GDM1 (cell line): ENCODE measurements around the gene C1QTNF12.

ENCODE experiments used
- DNase-seq: peaks from one replicate; lab custom pipeline; 2025; lab: John Stamatoyannopoulos, UW

Gene C1QTNF12

DNA sequence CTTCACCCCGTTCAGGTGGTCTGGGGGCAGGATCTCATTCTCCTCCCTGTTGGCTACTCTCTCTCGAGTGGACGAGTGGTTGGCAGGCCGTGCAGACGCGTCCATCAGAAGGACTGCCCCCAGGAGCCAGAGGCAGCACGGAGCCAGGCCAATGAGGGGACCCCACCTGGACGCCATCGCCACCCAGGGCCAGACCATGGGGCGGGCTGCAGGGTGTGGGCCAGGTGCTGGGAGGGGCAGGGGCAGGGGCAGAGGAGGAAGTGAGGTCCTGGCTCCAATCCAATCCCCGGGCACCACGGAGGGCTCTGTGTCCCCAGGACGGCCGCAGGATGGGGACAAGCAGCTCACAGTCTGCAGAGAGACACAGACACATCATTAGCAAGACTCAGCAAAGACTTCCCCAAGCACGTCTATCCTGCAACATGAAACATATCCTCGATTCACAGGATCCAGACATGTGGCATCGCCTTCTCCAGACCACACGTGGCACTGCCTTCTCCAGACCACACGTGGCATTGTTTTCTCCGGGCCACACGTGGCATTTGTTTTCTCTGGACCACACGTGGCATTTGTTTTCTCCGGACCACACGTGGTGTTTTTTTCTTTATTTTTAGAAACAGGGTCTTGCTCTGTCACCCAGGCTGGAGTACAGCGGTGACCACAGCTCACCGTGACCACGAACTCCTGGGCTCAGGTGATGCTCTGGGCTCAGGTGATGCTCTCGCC lies 17.8 kb downstream of the C1QTNF12 start:
- no peak for DNase-seq

DNA sequence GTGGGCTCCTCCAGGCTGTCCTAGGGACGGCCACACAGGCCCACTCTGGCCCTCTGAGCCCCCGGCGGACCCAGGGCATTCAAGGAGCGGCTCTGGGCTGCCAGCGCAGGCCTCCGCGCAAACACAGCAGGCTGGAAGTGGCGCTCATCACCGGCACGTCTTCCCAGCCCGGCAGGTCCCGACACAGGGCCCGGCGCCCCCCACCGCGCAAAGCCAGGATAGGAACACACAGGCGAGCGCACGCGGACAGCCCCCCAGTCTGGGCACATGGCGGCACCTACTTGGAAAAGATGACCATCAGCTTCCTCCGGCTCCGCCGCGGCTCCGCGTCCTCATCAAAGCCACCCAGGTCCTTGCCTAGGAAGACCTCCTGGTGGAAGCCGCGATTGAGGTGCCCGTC lies 18.3 kb downstream of the C1QTNF12 start:
- no peak for DNase-seq

DNA sequence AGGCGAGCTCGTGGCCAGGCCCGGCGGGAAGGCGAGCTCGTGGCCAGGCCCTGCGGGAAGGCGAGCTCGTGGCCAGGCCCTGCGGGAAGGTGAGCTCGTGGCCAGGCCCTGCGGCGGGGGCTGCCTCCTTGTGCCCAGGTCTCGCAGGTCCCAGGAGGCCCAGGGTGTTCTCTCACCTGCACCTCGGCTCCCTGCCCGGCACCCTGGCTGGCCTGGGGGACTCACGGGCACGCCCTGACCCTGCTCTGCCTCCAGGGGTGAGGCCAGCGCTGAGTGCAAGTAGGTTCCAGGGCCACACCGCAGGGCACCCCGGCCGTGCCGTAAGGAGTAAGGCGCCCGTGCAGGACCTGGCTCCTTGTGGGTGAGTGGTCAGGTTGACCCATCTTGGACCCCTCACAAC lies 19.1 kb downstream of the C1QTNF12 start:
- DNase-seq = no peak

DNA sequence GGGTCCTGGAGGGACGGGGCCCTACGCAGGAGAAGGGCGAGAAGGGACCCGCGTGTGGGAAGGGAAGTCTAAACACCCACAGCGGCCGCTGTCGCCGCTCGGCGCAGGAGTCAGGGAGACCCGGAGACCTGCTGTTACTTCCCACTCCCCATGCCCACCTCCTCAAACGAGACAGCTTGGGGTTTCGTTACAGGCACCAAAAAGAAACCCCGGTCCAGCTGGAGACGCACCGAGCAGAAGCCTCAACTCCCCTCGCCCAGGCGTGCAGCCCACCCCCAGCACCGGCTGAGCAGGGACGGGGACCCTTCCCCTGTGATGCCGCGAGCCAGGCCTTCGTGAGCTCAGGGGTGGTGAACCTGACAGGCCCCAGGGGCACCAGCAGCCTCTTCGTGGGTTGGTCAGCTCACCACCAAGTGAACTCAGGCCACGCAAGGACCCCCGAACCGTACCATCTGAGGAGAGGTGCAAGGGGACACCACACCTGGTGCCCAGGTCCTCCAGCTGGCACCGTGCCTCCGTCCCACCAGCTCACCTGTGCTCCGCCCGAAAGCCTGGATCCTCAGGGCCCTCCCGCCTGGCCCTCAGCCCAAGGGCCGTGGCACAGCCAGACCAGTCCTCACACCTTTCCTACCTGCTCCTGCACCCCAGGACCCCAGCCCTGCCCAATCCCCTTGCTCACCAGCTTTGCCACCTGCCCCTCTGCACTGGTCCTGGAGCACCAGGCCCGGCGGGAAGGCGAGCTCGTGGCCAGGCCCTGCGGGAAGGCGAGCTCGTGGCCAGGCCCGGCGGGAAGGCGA lies 19.8 kb downstream of the C1QTNF12 start:
- DNase-seq = no peak

DNA sequence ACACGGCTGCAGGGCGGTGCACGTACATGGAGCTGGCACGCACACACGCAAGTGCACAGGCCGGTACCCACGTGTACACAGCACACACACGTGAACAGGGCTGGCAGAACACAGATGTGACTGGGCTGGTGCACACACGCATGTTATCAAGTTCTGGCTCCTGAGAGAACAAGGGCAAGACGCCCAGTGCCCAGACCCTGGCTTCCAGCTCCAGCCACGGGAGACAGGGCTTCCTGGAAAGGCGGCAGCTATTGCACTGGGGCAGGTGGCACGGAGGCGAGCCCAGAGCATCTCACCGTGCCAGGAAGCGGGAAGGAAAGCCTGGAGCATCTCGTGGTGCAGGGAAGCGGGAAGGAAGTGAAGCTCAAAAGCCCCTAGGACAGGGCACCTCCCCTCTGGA lies 20.6 kb downstream of the C1QTNF12 start:
- no peak for DNase-seq

DNA sequence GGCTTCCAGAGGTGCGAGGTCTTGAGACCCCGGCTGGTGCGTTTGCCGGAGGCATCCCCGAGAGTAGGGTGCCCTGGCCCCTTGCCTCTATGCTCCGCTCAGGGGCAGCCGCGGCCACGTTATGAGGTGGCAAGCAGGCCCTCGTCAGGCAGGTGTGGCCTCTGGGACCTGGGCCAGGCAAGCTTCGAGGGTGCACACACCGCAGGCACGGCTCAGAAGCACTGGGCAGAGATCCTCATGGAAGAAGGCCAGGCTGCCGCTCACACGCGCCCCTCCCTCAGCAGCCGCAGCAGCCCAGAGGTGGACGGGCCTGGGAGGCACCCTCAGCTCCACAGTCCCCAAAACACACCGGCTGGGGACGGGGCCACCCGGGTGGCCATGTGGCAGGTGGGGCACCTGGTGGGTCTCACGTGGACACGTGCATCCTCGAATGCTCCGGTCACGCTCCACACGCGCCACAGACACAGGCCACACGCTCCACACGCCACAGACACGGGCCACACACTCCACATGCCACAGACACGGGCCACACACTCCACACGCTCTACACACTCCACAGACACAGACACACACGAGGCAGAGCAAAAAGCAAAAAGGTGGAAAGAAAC lies 21.2 kb downstream of the C1QTNF12 start:
- DNase-seq = no peak

DNA sequence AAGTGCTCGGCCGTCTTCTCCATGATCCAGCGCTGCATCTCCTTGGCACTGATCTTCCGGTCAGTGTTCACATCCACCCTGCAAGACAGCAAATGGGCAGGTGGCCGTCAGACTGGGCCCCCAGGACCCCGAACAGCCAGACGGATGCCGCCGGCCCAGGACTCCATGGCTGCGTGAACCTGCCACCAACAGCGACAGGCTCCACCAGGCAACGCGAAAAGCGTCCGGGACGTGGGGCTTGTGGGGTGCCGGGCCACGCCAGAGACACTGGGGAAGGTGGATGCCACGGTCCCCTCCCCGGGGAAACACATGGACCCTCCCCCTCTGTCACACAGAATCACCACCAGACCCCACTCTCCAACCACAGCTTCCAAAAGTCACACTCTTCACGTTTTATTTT lies 22.6 kb downstream of the C1QTNF12 start:
- no peak for DNase-seq

DNA sequence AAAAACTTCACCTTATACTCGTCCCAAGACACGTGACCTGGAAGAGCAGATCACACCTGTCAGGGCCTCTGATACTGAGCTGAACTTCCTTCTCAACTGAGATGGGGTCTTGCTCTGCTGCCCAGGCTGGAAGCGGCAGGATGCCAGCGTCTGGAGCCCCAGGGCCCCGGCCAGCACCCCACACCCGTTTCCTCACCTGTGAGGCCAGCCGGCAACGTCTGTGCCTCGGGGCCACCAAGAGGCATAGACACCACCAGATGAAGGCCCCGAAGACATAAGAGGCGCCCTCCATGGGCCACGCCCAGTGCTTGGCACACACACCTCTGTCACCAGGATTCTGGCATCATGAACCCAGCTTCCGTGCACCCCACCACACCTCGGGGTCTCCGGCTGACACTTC lies 23.2 kb downstream of the C1QTNF12 start:
- no peak for DNase-seq

DNA sequence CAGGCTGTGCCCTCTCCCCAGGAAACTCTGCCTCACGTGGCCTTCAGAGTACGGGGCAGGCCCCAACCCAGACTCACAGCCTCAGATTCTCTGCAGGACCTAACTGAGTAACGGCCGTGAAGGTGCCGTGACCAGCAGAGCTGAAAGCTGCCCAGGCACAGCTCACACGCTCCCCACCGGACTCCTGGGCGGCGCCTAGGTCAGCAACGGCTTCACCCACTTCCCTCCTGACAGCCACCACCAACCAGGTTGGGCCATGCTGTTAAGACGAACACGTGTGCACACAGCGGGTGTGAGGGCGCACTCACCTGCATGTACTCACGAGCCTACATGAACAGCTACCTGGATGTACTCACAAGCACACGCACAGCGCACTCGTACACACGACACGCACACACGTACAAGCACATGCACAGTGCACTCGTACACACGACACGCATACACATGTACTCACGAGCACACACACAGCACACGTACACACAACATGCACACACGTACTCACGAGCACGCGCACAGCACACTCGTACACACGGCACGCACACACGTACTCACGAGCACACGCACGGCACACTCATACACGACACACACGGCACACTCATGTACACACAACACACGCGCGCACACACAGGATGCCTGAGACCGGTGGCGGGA lies 23.8 kb downstream of the C1QTNF12 start:
- no peak for DNase-seq

DNA sequence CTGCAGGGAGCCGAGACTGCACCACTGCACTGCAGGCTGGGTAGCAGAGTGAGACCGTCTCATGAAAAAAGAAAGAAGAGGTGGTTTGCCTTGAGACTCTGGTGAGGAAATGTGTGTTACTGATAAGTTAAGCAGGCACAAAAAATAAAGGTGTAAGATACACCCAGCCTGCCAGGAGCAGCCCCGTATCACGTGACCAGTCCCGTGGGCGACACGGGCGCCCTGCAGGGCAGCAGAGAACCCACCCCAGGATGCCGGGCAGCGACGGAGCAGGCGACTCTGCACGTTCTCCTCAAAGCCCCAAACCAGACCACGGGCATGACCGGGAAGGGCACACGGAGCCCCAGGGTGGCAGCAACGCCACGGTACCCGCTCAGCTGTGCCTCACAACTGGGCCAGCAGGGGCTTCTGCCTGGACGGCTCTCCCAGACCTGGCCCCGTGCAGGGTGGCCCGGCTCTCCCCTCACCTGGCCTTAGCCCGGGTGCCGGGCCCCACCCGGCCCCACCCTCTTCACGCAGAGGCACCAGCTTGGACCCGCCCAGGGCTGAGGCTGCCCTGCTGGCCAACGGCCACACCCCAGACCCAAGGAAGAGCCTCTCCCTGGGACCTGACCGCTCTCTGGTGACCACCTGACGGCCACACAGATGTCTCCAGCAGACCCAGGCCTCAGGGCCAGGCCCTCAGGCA lies 24.5 kb downstream of the C1QTNF12 start:
- no peak for DNase-seq

DNA sequence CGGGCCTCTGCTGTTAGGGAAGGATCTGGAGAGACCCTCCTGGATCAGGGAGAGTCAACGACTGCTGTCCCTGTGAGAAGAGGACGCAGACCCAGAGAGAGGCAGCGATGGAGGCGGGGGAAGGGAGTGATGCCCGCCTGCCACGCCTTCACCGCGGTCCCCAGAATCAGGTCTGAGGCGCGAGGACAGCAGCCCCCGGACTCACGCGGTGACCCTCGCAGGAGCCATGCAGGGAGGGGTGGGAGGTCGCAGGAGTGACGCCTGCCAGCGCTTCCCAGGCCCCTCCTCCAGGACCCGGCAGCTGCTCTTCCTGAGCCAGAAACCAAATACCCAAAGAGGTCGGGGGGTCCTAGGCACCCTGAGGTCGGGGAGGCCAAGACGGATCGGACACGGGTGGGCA lies 26.3 kb downstream of the C1QTNF12 start:
- no peak for DNase-seq

DNA sequence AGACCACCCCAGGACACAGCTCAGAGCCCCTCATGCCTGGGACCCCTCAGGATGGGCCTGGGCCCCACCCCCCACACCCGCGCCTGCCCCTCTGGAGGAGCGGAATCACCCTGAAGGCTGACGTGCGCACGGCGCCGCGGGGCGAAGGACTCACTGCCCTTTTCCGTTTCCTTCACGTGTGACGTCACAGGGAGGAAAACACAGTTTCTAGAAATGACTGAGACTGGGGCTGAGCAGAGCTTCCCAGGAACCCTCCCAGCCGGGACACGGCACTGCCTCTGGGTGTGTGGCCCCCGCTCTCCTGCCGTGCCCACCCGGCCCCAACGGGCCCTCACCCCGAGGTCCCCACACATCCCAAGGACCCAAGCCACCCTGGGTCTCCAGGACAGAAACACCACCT lies 27.2 kb downstream of the C1QTNF12 start:
- DNase-seq = no peak

DNA sequence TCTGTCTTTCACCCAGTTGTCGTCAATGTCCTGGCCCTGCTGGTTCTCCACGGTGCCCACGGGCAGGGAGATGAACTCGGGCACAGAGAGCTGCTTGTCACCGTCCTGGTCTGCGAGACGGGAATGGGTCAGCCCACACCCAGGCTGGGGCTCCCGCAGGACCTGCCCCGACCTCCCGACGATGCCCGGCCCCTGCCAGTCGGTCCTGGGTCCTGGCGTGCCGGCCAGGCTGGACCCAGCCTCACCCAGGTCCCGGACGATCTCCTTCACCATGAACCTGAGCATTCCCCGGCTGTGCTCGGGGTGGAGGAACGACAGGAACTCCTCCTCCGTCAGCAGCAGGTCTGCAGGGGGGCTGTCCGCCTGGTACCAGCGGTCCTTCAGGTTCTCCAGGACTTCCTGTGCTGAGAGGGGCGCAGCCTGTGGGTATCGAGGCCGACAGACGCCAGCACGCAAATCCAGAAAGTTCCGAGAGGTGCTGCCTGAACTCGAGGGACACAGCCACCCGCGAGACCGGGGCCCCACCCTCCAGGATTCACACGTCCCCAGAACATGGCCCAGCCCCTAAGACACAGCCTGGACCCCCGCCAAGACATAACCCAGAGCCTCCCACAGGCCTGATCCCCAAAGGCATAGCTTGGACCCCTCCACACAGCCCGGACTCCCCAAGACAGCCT lies 27.9 kb downstream of the C1QTNF12 start:
- no peak for DNase-seq

DNA sequence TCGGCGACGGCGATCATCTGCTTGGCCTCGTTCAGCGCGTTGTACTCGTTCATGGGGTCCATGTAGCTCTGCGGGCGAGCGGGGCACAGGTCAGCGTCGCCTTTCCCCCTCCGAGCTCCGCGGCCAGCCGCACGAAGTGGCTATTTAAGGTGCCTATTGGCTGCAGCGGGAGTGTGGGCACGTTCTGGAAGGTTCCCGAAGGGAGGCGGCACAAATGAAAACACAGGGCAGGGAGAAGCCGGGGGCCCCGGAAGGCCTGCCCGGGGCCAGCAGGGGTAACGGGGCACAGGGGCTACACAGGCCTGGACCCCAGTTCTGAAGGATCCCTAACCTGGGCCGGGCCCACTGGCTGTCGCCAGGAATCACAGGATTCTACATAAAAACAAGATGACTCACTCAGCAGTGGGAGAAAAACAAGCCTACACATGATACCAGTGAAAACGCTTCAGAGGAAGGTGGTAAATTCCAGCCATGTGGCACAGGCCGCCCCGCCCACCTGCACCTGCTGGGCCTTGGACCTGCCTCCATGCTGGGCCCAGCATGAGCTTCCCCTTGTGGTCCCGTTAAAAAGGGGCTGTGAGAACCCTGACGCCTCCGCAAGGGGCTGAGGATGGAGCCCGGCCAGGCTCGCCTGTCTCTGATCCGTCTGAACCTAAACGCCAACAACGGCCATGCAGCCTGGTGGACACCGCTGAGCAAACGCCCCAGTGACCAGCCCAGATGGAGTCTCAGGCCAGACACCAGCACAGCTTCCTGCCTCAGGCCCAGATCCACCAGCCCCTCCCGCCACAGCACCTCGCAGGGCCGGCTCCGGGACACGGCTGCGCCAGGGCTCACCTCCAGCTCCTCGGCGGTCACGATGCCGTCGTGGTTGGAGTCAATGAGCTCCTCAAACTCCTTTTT lies 28.6 kb downstream of the C1QTNF12 start:
- no peak for DNase-seq

DNA sequence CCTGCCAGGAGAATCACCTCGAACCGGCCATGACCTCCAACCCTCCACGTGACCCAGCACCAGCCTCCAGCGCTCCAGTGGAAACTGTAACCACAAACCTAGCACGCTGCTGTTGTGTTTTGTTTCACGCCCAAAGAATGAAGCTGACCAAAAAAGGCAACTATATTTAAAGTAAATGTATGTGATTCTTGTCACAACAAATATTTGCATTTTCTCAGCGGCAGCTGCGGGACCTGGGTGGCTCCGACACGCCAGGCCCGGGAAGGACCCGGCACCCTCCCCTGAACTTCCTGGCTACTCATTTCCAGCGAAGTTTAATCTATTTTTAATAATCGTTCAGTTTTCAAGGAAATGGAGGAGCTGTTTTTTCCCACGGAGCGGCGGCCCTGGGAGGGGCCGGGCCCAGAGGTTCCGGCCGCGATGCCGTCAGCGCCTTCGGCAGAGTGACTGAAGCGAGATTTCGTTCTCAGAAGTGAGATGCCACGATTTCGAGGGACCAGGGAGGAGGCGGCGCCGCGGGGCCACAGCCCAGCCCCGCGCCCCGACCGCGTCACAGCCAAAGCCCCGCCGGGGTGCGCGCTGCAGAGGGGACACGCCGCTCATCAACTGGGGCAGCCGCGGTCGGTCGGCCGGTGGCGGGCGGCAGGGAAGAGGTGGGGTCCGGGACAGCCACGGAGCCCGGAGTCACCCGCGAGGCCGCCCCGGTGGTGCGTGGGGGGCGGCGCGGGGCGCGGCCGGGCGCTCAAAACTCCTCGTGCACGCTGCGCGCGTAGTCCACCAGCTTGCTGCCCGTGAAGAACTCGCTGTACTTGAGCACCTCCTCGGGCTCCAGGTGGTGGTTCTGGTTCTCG lies 29.5 kb downstream of the C1QTNF12 start:
- DNase-seq = no peak

DNA sequence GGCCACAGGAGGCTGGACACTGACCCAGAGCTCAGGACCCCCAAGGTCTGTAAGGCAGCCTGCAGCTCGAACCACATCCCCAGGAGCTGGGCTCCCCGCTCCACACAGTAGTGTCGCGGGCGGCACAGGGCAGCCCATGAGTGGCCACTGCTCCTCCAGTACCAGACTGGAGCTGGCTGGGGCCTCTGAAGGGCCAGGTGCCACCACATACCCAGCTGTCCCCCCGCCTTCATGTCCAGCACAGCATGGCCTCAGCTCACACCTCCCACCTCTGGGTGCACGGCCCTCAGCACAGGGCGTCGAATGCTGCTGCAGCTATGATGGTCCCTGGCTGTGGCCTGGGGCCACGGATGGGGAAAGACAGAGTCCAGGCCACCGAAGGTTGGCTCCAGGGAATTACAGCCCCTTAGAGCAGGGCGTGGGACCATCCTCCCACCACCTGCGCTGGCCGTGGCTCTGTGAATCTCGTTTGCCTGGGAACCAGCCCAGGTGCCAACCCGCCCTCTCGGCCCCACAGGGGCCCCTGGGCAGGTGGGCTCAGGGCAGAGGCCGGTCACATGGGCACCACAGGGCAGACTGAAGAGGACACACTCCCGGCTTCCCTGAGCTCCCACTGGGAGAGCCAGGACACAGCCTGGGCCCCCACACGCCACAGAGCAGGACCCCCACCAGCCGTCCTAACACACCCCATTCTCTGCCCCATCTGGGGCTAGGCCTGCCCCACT lies 30.5 kb downstream of the C1QTNF12 start:
- DNase-seq = no peak

DNA sequence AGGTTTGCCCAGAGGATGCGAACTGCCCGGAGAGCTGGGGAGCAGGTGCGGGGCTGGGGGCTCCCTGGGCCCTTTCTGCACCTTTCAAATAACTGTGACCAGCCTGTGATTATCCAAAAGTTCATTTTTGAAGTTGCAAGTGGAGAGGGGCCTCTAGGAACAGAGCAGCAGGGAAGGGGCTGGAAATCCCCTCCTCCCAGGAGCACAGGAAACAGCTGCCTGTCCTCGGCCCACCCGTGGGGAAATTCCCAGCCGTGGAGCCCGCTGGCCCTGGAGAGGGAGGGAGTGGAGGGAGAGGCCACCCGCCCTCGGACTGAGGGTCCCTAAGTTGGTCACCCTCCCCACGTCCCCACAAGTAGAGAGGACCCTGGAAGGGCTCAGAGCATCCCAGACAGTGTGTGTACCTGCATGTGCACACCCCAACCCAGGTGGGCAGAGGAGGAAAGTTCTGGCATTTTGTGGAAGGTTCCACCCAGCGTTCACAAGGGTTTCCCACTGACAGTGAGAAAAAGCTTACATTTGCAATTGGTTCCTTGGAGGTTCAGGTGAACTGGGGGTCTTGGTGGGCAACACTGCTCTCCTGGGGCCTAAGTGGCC lies 31.3 kb downstream of the C1QTNF12 start:
- no peak for DNase-seq
